Smooth muscle cell (in vitro differentiated cells): ENCODE measurements around the gene RNF144A. TPM values are rescaled to one million over a fixed set of nuclear protein-coding genes. Genes with fewer than 3 reads are reported as not detected.

ENCODE experiments used
- DNase-seq: peaks from one replicate; lab custom pipeline; 2025; ENCODE audit not compliant: unreplicated experiment; lab: John Stamatoyannopoulos, UW
- H2AFZ ChIP-seq: fragments of 200-600 bp; sonication (generic); 2 replicates; pipeline ENCODE4 v1.6.0; 2016; ENCODE audit warnings: antibody characterized with exemption, low read depth, mild to moderate bottlenecking
- H3F3A ChIP-seq: fragments of 200-600 bp; sonication (generic); 2 replicates; pipeline ENCODE4 v1.6.0; 2017; ENCODE audit warnings: antibody characterized with exemption, low read depth
- H3K27ac ChIP-seq: fragments of 200-600 bp; sonication (generic); 2 replicates; pipeline ENCODE4 v1.5.1; 2016; ENCODE audit warnings: low read depth, mild to moderate bottlenecking
- H3K27me3 ChIP-seq: fragments of 200-600 bp; sonication (generic); 2 replicates; pipeline ENCODE4 v1.6.1; 2016; ENCODE audit warnings: low read depth, mild to moderate bottlenecking
- H3K36me3 ChIP-seq: fragments of 200-600 bp; sonication (generic); 2 replicates; pipeline ENCODE4 v1.5.1; 2016; ENCODE audit warnings: low read depth
- H3K4me1 ChIP-seq: fragments of 200-600 bp; sonication (generic); 2 replicates; pipeline ENCODE4 v1.5.1; 2016; ENCODE audit warnings: low read depth
- H3K4me2 ChIP-seq: fragments of 200-600 bp; sonication (generic); 2 replicates; pipeline ENCODE4 v1.6.0; 2016; ENCODE audit warnings: mild to moderate bottlenecking
- H3K4me3 ChIP-seq: fragments of 200-600 bp; sonication (generic); 2 replicates; pipeline ENCODE4 v1.5.1; 2016; ENCODE audit warnings: mild to moderate bottlenecking
- H3K79me2 ChIP-seq: fragments of 200-600 bp; sonication (generic); 2 replicates; pipeline ENCODE4 v1.6.0; 2016; ENCODE audit warnings: low read depth, mild to moderate bottlenecking
- H3K9ac ChIP-seq: fragments of 200-600 bp; sonication (generic); 2 replicates; pipeline ENCODE4 v1.6.0; 2016; ENCODE audit warnings: low read depth
- H3K9me3 ChIP-seq: fragments of 200-600 bp; sonication (generic); replicated peaks from 2 replicates; pipeline ENCODE4 v1.5.1; 2016; ENCODE audit warnings: low read depth
- H4K20me1 ChIP-seq: fragments of 200-600 bp; sonication (generic); 2 replicates; pipeline ENCODE4 v1.6.0; 2016; ENCODE audit warnings: low read depth
- CTCF ChIP-seq: fragments of 200-600 bp; sonication (generic); IDR thresholded peaks from 2 replicates; pipeline ENCODE4 v1.5.1; 2017; ENCODE audit warnings: borderline replicate concordance, mild to moderate bottlenecking, antibody characterized with exemption; ENCODE audit not compliant: insufficient read depth, poor library complexity, severe bottlenecking
- WGBS: methylation state at CpG from one replicate; pipeline ENCODE4 v1.1.7; 2016; ENCODE audit warnings: low lambda C conversion rate; 5-methylcytosine and 5-hydroxymethylcytosine counted together
- polyA plus RNA-seq: library from polyadenylated mRNA; unstranded; fragments of >200 nt; fragmentation: Nextera tagmentation; extraction: Ambion mirVana; gene quantifications from 2 replicates; pipeline ENCODE4 v1.2.1, GENCODE V29; 2016
- total RNA-seq: library from RNA; depleted of rRNA; stranded (reverse); fragments of >200 nt; gene quantifications from 2 replicates; pipeline ENCODE4 v1.2.3, GENCODE V29; 2014

RNF144A gene
- total and polyA plus RNA-seq, 2 experiments from 2014 or later, result 10.0 to 23.3 TPM

- Histone ChIP-seq H3K4me3 (no peak overlapping the region), H4K20me1 (no peaks in the 10 kb centered on the region), H3K27me3 (no peaks in the 10 kb centered on the region), H3K9me3 (no peaks in the 10 kb centered on the region), H3F3A (peaks cover 5% of the 10 kb centered on the region), H3K79me2 (no peaks in the 10 kb centered on the region), H3K4me2 (peak overlapping the region; percentile 81), H3K36me3 (no peaks in the 10 kb centered on the region), H2AFZ (no peak overlapping the region), H3K4me1 (peaks cover 5% of the 10 kb centered on the region), H3K27ac (peak overlapping the region; percentile 53), H3K9ac (no peak overlapping the region)
- no peak for TF ChIP-seq CTCF
- 84% methylated on average over 6 of the region's 6 CpGs for WGBS
- DNase-seq, result no peak
These were observed 30.9 kb downstream of the RNF144A start for GRCh38 chr2:6947929-6948676.

- Histone ChIP-seq H3K9ac (no peak overlapping the region), H3K4me3 (no peak overlapping the region), H3K4me2 (peak overlapping the region; percentile 53), H3K9me3 (no peaks in the 10 kb centered on the region), H3K79me2 (no peaks in the 10 kb centered on the region), H2AFZ (no peak overlapping the region), H3K27me3 (no peaks in the 10 kb centered on the region), H4K20me1 (no peaks in the 10 kb centered on the region), H3K36me3 (no peaks in the 10 kb centered on the region), H3K27ac (peak overlapping the region; percentile 53), H3K4me1 (peaks cover 5% of the 10 kb centered on the region), H3F3A (peaks cover 5% of the 10 kb centered on the region)
- DNase-seq, result no peak
- 66% methylated on average over 6 of the region's 6 CpGs for WGBS
- TF ChIP-seq CTCF, result no peak
These were observed 31.6 kb downstream of the RNF144A start for GRCh38 chr2:6948677-6949351.

- no peak for DNase-seq
- 94% methylated on average over 1 of the region's 1 CpG for WGBS
- H2AFZ ChIP-seq, result no peak overlapping the region
These were observed 33.8 kb downstream of the RNF144A start for GRCh38 chr2:6951046-6951445.

More at GRCh38 chr2:6951046-6951445, 33.8 kb downstream of the RNF144A start:
- no peaks in the 10 kb centered on the region for H3K36me3 ChIP-seq
- peaks cover 5% of the 10 kb centered on the region for H3F3A ChIP-seq
- H3K9ac ChIP-seq, result no peak overlapping the region
- no peak overlapping the region for H3K4me2 ChIP-seq
- no peak for TF ChIP-seq CTCF
- no peak overlapping the region for H3K27ac ChIP-seq
- H4K20me1 ChIP-seq, result no peaks in the 10 kb centered on the region
- peaks cover 14% of the 10 kb centered on the region for H3K4me1 ChIP-seq
- H3K27me3 ChIP-seq, result no peaks in the 10 kb centered on the region
- H3K4me3 ChIP-seq, result no peak overlapping the region
- H3K9me3 ChIP-seq, result no peaks in the 10 kb centered on the region
- no peaks in the 10 kb centered on the region for H3K79me2 ChIP-seq
